HUES6 (cell line): ENCODE data around the gene TTC22.

Experiments used
- H3K27ac ChIP-seq: 2 replicates; pipeline ENCODE4 v1.7.0; 2013; ENCODE audit warnings: low read depth, mild to moderate bottlenecking, low read length, inconsistent platforms
- H3K27me3 ChIP-seq: 2 replicates; pipeline ENCODE4 v1.6.1; 2013; ENCODE audit warnings: low read length; ENCODE audit not compliant: control insufficient read depth, insufficient read depth
- H3K36me3 ChIP-seq: 2 replicates; pipeline ENCODE4 v1.6.1; 2013; ENCODE audit warnings: low read length; ENCODE audit not compliant: control insufficient read depth, insufficient read depth
- H3K4me1 ChIP-seq: 2 replicates; pipeline ENCODE4 v1.6.1; 2013; ENCODE audit warnings: low read length; ENCODE audit not compliant: control insufficient read depth, insufficient read depth
- H3K4me3 ChIP-seq: 2 replicates; pipeline ENCODE4 v1.5.1; 2013; ENCODE audit warnings: low read depth, low read length
- H3K9ac ChIP-seq: one replicate; pipeline ENCODE4 v1.6.1; 2013; ENCODE audit warnings: mild to moderate bottlenecking, low read length
- H3K9me3 ChIP-seq: 2 replicates; pipeline ENCODE4 v1.6.1; 2013; ENCODE audit warnings: low read depth, low read length; ENCODE audit not compliant: control insufficient read depth, insufficient read depth

Gene TTC22

GRCh38 chr1:54794451-54795355 is 6.4 kb downstream of the TTC22 start:
- Histone ChIP-seq H3K9me3 (peaks cover 4% of the 10 kb centered on the region; the same call in 1 of the 2 replicates), H3K9ac (no peak overlapping the region), H3K27me3 (peaks cover 9% of the 10 kb centered on the region), H3K4me1 (peaks cover 13% of the 10 kb centered on the region), H3K4me3 (no peak overlapping the region), H3K36me3 (no peaks in the 10 kb centered on the region), H3K27ac (no peak overlapping the region)

DNA sequence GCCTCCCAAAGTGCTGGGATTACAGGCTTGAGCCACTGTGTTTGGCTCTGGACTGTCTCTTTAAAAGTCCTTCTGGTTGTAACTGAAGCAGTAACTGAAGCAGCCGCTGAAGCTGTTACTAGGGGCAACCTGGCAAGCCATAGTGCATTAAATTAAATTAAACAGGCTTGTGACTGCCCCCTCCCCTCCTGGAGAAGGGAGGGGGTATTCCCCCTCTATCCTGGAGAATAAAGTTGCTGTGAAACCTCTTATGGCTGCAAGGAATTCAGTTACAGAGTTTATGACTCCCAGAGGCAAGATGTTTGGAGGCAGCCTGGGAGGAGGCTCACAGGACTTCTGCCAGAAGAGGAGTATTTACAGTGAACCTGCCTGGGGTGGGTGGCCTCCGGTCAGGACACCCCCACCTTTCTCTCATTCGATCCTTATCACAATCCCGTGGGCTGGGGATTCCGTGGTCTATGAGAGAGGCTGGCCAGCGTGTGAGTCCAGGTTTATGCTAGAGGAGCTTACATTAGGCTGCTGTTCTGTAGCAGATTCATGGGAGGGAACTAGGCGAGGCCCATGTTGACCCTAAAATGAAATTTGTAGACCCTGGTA is 8.3 kb downstream of the TTC22 start:
- peaks cover 4% of the 10 kb centered on the region; the same call in 1 of the 2 replicates for H3K9me3 ChIP-seq
- no peak overlapping the region for H3K27ac ChIP-seq

DNA sequence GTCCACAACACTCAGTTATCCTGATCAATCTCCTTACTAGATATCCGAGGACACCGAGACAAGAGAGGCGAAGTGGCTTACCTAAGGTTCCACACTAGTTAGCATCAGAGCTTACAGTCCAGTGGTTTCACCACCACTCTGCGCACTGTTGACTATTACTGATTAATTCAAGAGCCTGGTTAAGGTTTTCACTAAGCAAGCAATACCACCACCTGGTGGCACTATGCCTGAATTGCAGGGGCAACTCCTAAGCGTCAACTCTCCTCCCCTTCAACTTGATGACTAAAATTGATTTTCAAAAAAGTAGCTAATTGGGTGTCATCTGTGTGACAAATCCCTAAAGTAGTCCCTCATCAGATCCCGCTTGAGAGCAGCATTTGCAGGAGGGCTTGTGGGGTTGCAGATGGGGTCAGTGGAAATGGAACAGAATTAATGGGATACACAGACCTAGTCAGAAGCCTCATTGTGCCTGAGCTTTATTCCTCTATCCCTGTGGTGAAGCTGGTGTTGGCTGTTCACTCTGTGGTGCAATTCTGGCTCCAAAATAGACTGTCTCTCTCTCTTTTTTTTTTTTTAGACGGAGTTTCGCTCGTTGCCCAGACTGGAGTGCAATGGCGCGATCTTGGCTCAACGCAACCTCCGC is 9.1 kb downstream of the TTC22 start:
- Histone ChIP-seq H3K4me3 (no peak overlapping the region), H3K27ac (no peak overlapping the region), H3K27me3 (no peaks in the 10 kb centered on the region), H3K36me3 (no peaks in the 10 kb centered on the region), H3K9me3 (peaks cover 4% of the 10 kb centered on the region; the same call in 1 of the 2 replicates), H3K9ac (no peak overlapping the region), H3K4me1 (peaks cover 22% of the 10 kb centered on the region)

More for the DNA sequence above, 8.3 kb downstream of the TTC22 start:
- no peaks in the 10 kb centered on the region for H3K27me3 ChIP-seq
- H3K36me3 ChIP-seq, result no peaks in the 10 kb centered on the region
- peaks cover 22% of the 10 kb centered on the region for H3K4me1 ChIP-seq
- no peak overlapping the region for H3K4me3 ChIP-seq
- no peak overlapping the region for H3K9ac ChIP-seq

GRCh38 chr1:54788459-54788858 is 12.7 kb downstream of the TTC22 start:
- no peaks in the 10 kb centered on the region for H3K27me3 ChIP-seq
- no peak overlapping the region for H3K4me3 ChIP-seq
- peaks cover 4% of the 10 kb centered on the region; the same call in 1 of the 2 replicates for H3K9me3 ChIP-seq
- peaks cover 9% of the 10 kb centered on the region for H3K4me1 ChIP-seq
- H3K27ac ChIP-seq, result no peak overlapping the region
- H3K9ac ChIP-seq, result no peak overlapping the region
- H3K36me3 ChIP-seq, result no peaks in the 10 kb centered on the region

DNA sequence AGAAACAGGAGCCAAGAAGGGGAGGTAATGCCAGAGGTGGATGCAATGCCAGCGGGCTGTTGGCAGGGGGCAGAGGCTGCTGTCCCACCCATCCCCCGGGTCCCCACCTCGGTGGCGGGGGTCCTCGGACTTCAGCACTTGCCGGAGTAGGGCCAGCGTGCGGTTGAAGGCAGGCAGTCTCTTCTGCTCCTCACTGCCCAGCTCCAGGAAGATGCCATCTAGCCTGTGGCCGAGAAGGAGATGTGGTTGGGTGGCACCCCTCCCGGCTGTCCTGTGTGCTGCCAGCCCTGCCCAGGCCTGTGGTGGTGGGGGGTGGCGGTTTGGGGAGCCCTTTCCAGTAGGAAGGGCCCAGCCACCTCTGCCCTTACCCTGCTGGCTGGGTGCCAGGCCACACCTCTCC is 13.5 kb downstream of the TTC22 start:
- H3K9me3 ChIP-seq, result peaks cover 4% of the 10 kb centered on the region; the same call in 1 of the 2 replicates
- H3K36me3 ChIP-seq, result no peaks in the 10 kb centered on the region
- H3K4me1 ChIP-seq, result peaks cover 9% of the 10 kb centered on the region
- H3K9ac ChIP-seq, result no peak overlapping the region
- H3K4me3 ChIP-seq, result no peak overlapping the region
- H3K27ac ChIP-seq, result no peak overlapping the region
- H3K27me3 ChIP-seq, result peaks cover 7% of the 10 kb centered on the region

DNA sequence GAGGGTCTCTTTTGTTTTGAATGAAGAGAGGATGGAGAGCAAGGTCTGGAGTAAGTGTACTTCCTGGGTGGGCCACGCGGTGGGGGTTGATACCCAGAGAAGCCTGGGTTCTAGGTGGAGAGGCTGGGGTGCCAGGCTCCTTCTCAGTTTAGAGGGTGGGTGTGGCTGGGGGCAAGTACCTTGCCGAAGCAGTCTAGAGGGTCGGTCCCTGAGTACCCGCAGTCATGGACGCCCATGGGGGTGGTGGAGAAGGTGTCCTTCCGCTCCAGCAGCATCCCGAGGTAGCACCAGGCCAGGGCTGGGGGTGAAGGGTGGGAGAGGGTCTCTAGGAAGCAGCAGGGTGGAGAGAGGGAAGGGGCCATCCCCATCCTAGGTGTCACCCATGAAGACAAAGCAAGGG is 14.3 kb downstream of the TTC22 start:
- H3K9ac ChIP-seq, result no peak overlapping the region

DNA sequence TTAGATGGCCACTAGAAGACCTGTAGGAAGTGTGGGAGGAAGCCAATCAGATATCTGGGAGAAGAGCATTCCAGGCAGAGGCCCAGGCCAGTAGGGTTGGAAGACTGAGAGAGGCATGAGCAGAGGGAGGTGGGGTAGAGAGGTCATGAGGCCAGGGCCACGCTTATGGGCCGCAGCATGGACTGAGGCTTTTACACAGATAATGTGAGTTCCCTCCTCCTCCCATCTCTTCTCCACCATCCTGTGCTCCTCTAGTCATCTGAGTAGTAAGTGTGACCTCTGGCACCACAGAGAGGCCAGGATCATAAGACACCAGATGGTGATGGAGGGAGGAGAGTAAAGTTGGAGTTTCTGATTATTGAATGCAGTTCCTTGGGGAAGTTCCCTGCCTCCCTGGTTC is 17.1 kb downstream of the TTC22 start:
- peaks cover 10% of the 10 kb centered on the region for H3K4me1 ChIP-seq
- no peaks in the 10 kb centered on the region for H3K9me3 ChIP-seq
- H3K27me3 ChIP-seq, result peaks cover 38% of the 10 kb centered on the region
- no peak overlapping the region for H3K9ac ChIP-seq
- no peak overlapping the region for H3K27ac ChIP-seq
- H3K36me3 ChIP-seq, result no peaks in the 10 kb centered on the region
- H3K4me3 ChIP-seq, result no peak overlapping the region

More for the DNA sequence above, 14.3 kb downstream of the TTC22 start:
- Histone ChIP-seq H3K36me3 (no peaks in the 10 kb centered on the region), H3K4me1 (peaks cover 9% of the 10 kb centered on the region), H3K4me3 (no peak overlapping the region), H3K27ac (no peak overlapping the region), H3K9me3 (no peaks in the 10 kb centered on the region), H3K27me3 (peaks cover 15% of the 10 kb centered on the region)

- Histone ChIP-seq H3K9ac (no peak overlapping the region), H3K27me3 (peaks cover 45% of the 10 kb centered on the region)
Observed at GRCh38 chr1:54782588-54782987, 18.5 kb downstream of the TTC22 start.

DNA sequence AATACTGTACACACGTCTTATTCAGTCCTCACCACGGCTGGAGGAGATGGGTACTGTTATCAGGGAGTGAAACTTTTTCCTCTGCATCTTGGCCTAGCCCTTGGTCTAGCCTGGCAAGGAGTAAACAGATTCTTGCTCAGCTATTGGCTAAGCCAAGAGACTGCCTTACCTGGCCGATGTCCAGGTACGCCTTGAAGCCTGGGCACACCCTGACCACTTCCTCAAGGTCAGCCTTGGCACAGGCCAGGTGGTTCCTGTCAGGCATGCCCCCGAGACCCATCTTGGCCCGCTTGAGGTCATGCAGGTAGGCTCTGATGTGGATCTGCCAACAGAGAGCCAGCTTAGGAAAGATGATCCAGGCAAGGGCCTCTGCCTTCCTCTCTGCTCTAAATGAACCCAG is 19.0 kb downstream of the TTC22 start:
- H3K27me3 ChIP-seq, result peaks cover 45% of the 10 kb centered on the region
- H3K27ac ChIP-seq, result no peak overlapping the region
- H3K36me3 ChIP-seq, result no peaks in the 10 kb centered on the region
- no peaks in the 10 kb centered on the region for H3K9me3 ChIP-seq
- no peak overlapping the region for H3K4me3 ChIP-seq
- H3K9ac ChIP-seq, result no peak overlapping the region
- H3K4me1 ChIP-seq, result peaks cover 3% of the 10 kb centered on the region; the same call in 1 of the 2 replicates

More at GRCh38 chr1:54782588-54782987, 18.5 kb downstream of the TTC22 start:
- Histone ChIP-seq H3K4me3 (no peak overlapping the region), H3K4me1 (peaks cover 3% of the 10 kb centered on the region; the same call in 1 of the 2 replicates), H3K36me3 (no peaks in the 10 kb centered on the region), H3K27ac (no peak overlapping the region), H3K9me3 (no peaks in the 10 kb centered on the region)

GRCh38 chr1:54781023-54781723 is 19.9 kb downstream of the TTC22 start:
- H3K4me1 ChIP-seq, result peaks cover 3% of the 10 kb centered on the region; the same call in 1 of the 2 replicates
- peaks cover 45% of the 10 kb centered on the region for H3K27me3 ChIP-seq
- H3K36me3 ChIP-seq, result no peaks in the 10 kb centered on the region
- peak overlapping the region; percentile 43; the same call in 1 of the 2 replicates for H3K4me3 ChIP-seq
- H3K9ac ChIP-seq, result no peak overlapping the region
- H3K9me3 ChIP-seq, result no peaks in the 10 kb centered on the region
- H3K27ac ChIP-seq, result no peak overlapping the region
